Measurements from ENCODE around the gene KLHL29.

DNA sequence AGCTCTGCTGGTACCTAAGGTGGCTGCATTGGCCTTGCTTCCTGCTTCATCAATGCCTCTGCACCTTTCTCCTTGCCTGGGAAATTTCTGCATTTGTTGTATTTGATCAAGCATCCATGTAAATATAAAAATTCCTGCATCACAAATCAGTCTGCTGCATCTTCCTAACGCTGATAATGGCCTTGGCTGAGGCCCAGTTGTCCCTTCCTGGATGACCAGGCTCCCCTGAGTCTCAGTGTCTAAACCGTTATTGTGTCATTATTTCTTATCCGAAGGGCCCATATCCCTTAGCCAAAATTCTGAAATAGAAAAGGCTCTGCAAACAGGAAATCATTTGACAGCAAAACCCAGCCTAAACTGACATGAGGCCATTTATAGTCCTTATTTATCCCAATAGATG is 62.4 kb downstream of the KLHL29 start:
- TF ChIP-seq, protein P1, sequence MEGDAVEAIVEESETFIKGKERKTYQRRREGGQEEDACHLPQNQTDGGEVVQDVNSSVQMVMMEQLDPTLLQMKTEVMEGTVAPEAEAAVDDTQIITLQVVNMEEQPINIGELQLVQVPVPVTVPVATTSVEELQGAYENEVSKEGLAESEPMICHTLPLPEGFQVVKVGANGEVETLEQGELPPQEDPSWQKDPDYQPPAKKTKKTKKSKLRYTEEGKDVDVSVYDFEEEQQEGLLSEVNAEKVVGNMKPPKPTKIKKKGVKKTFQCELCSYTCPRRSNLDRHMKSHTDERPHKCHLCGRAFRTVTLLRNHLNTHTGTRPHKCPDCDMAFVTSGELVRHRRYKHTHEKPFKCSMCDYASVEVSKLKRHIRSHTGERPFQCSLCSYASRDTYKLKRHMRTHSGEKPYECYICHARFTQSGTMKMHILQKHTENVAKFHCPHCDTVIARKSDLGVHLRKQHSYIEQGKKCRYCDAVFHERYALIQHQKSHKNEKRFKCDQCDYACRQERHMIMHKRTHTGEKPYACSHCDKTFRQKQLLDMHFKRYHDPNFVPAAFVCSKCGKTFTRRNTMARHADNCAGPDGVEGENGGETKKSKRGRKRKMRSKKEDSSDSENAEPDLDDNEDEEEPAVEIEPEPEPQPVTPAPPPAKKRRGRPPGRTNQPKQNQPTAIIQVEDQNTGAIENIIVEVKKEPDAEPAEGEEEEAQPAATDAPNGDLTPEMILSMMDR (IDR thresholded peaks at IDR 0.05; ENCODE audit: low read depth, low read length) = no peak
- no peak for TF ChIP-seq POLR2A (IDR thresholded peaks at IDR 0.05; ENCODE audit: extremely low read depth, insufficient read length)
- TF ChIP-seq, protein P2, sequence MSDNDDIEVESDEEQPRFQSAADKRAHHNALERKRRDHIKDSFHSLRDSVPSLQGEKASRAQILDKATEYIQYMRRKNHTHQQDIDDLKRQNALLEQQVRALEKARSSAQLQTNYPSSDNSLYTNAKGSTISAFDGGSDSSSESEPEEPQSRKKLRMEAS (IDR thresholded peaks at IDR 0.05; ENCODE audit: low read depth, low read length) = no peak
- TF ChIP-seq MYC (IDR thresholded peaks at IDR 0.05; ENCODE audit: low read depth, low read length) = no peak

Measured in NB4 (cell line).